ENCODE data around the gene NOS3. TPM values are rescaled to one million over a fixed set of nuclear protein-coding genes. Genes with fewer than 3 reads are reported as not detected.

NOS3 gene
- total RNA-seq, 1 donor from 2014 or later = 1.7 TPM

- Mint-ChIP-seq H3K4me3 (peak overlapping the region; percentile 75), H3K9me3 (no peaks in the 10 kb centered on the region), H3K27ac (peak overlapping the region; percentile 54), H3K27me3 (peaks cover 48% of the 10 kb centered on the region), H3K36me3 (no peaks in the 10 kb centered on the region), H3K4me1 (ENCODE audit: unreplicated experiment) (peaks cover 43% of the 10 kb centered on the region)
- DNase-seq (ENCODE audit: extremely low spot score, unreplicated experiment) = no peak
- TF ChIP-seq, protein P1, sequence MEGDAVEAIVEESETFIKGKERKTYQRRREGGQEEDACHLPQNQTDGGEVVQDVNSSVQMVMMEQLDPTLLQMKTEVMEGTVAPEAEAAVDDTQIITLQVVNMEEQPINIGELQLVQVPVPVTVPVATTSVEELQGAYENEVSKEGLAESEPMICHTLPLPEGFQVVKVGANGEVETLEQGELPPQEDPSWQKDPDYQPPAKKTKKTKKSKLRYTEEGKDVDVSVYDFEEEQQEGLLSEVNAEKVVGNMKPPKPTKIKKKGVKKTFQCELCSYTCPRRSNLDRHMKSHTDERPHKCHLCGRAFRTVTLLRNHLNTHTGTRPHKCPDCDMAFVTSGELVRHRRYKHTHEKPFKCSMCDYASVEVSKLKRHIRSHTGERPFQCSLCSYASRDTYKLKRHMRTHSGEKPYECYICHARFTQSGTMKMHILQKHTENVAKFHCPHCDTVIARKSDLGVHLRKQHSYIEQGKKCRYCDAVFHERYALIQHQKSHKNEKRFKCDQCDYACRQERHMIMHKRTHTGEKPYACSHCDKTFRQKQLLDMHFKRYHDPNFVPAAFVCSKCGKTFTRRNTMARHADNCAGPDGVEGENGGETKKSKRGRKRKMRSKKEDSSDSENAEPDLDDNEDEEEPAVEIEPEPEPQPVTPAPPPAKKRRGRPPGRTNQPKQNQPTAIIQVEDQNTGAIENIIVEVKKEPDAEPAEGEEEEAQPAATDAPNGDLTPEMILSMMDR (conservative IDR thresholded peaks at IDR 0.05) = no peak
These were observed 17.0 kb upstream of the NOS3 start for GRCh38 chr7:150973571-150974451.

- H3K36me3 Mint-ChIP-seq = no peaks in the 10 kb centered on the region
- H3K4me1 Mint-ChIP-seq (ENCODE audit: unreplicated experiment) = peaks cover 43% of the 10 kb centered on the region
- TF ChIP-seq, protein P1 (conservative IDR thresholded peaks at IDR 0.05) = peak; percentile 69
- peak overlapping the region; percentile 68 for H3K27ac Mint-ChIP-seq
- peaks cover 49% of the 10 kb centered on the region for H3K27me3 Mint-ChIP-seq
- no peak for DNase-seq (ENCODE audit: extremely low spot score, unreplicated experiment)
- H3K9me3 Mint-ChIP-seq = no peaks in the 10 kb centered on the region
- H3K4me3 Mint-ChIP-seq = peak overlapping the region; percentile 85
These were observed 16.1 kb upstream of the NOS3 start for GRCh38 chr7:150974468-150975391.

DNA sequence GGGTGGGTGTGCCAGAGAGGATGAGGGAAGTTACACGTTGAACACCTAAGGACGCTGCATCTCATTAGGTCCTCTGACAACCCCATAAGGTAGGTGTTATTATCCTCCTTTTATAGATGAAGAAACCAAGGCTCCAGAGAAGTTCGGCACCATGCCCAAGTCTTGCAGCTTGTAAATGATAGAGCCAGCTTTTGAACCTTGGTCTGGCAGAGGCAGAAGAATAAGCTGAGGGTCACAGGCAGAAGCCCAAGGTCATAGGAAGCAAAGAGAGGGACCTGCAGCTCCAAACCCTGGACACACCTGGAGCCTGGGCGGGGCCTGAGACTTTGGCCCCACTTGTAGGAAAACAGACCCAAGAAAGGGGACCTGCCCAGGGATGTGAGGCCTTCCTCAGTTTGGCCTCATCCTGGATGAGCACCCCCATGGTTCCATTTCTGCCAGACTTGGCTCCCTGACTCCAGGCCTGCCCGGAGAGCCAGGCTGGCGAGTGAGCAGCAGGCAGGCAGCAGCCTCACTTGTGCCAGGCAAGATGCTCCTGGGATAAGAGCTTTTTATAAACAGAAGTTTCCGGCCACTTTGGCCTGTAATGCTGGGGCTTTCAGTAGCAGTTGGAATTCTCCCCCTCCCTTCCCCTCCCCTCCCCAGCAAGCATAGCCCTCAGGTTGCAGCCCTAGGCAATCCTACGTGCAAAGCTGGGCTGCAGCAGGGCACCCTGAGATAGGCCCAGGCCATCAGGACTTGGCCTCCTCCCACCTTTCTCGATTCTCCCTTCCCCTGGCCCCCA lies 15.1 kb upstream of the NOS3 start:
- Mint-ChIP-seq H3K27me3 (peaks cover 55% of the 10 kb centered on the region), H3K27ac (peak overlapping the region; percentile 68), H3K36me3 (no peaks in the 10 kb centered on the region), H3K4me1 (ENCODE audit: unreplicated experiment) (peaks cover 37% of the 10 kb centered on the region), H3K4me3 (peak overlapping the region; percentile 78), H3K9me3 (no peaks in the 10 kb centered on the region)
- TF ChIP-seq, protein P1 (conservative IDR thresholded peaks at IDR 0.05) = no peak
- DNase-seq (ENCODE audit: extremely low spot score, unreplicated experiment) = no peak

DNA sequence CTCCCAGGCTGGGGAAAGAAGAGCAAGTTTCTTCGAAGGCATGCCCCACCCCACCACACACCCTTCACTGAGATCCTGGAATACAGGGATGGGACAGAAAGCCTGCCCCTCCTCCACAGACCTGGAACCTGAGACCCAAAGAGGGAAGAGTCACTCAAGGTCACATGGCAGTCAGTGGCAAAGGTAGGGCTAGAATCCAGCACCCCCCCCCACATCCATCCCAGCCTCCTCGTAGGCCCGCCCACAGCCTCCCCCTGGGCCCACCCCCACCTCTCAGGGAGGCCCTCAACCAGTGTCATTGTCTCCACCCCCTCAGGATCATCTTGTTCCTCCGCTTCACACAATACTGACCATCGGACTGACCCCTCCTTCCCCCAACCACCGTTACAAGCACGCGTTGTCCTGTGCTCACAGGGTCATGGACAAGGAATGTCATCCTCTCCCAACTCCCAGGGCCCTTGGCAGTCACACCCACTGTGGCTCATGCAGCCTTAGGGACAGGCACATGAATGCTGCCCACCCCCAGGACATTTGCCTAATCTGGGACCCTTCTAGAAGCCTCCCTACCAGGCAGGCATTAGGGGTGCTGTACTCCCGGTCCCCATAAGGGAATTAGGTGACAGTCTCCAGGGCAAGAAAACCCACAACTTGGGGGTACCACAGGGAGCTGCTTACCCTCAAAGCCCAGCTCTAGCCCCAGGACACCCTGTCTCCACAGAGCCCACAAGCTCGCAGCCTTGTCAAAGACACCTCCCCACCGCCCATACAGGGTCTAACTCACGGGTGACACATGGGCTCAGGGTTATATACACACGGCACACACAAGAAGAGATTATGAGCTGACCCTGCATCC lies 14.1 kb upstream of the NOS3 start:
- Mint-ChIP-seq H3K4me1 (ENCODE audit: unreplicated experiment) (peaks cover 27% of the 10 kb centered on the region), H3K9me3 (no peaks in the 10 kb centered on the region), H3K27me3 (peaks cover 62% of the 10 kb centered on the region), H3K4me3 (peak overlapping the region; percentile 90), H3K27ac (peak overlapping the region; percentile 75), H3K36me3 (no peaks in the 10 kb centered on the region)
- DNase-seq (ENCODE audit: extremely low spot score, unreplicated experiment) = no peak
- TF ChIP-seq, protein P1 (conservative IDR thresholded peaks at IDR 0.05) = no peak

Measured in type B pancreatic cell (in vitro differentiated cells).